T-helper 2 cell treated with Interferon-gamma antibody and Interleukin-4, amounts not matched to agents 5 μg/mL and 100 μg/mL, for 36 hours (primary cell): ENCODE measurements around the gene PYGM.

Source experiments
- DNase-seq: peaks from one replicate; pipeline ENCODE4 v3.0.0; 2021; ENCODE audit warnings: low spot score
- H3K27ac Mint-ChIP-seq: one replicate; pipeline ENCODE4 v1.8.0; 2021; ENCODE audit warnings: mild to moderate bottlenecking, mixed read lengths
- H3K27me3 Mint-ChIP-seq: one replicate; pipeline ENCODE4 v1.8.0; 2021; ENCODE audit warnings: low read depth, mixed read lengths
- H3K36me3 Mint-ChIP-seq: one replicate; pipeline ENCODE4 v1.8.0; 2021; ENCODE audit warnings: low read depth, mixed read lengths
- H3K4me1 Mint-ChIP-seq: one replicate; pipeline ENCODE4 v1.8.0; 2021; ENCODE audit warnings: low read depth, mixed read lengths
- H3K4me3 Mint-ChIP-seq: one replicate; pipeline ENCODE4 v1.8.0; 2022; ENCODE audit warnings: mild to moderate bottlenecking, moderate library complexity, mixed read lengths
- H3K9me3 Mint-ChIP-seq: one replicate; pipeline ENCODE4 v1.8.0; 2021; ENCODE audit warnings: mixed read lengths

The PYGM gene

DNA sequence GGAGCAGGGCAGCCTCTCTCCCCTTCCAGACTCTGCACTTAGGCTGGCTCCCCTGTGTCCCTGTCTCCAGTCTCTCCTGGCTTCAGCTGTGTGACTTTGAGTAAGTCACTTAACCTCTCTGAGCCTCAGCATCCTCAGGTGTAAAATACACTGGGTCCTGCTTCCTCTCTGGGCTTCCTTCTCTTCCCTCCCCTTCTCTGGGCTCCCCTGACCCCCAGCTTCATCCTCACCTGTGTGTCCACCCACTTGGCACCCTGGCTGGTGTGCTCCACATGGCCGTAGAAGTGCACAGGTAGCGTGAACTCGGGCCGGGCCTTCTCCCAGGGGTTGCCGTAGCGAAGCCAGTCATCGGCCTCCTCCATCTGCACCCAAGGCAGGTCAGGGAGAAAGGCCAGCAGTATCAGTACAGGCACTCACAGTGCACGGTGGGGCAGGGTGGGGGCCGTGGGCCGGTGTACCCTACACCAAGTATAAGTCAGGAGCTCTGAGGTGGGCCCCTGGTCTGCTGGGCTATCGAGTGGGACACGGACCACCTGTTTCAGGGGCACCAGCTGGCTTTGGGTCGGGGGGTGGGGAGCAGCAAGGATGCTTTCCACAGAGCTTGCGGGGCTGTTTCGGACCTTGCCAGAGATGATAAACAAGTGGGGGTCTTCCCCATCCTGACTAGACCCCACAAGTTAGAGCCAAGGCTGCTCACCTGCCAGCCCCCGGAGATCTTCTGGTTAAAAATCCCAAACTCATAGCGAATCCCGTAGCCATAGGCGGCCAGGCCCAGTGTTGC lies 2.0 kb downstream of the PYGM start:
- Mint-ChIP-seq H3K4me3 (no peak overlapping the region), H3K36me3 (peaks cover 18% of the 10 kb centered on the region), H3K9me3 (no peaks in the 10 kb centered on the region), H3K27ac (peak overlapping the region; percentile 20), H3K4me1 (peaks cover 23% of the 10 kb centered on the region), H3K27me3 (no peaks in the 10 kb centered on the region)
- no peak for DNase-seq

DNA sequence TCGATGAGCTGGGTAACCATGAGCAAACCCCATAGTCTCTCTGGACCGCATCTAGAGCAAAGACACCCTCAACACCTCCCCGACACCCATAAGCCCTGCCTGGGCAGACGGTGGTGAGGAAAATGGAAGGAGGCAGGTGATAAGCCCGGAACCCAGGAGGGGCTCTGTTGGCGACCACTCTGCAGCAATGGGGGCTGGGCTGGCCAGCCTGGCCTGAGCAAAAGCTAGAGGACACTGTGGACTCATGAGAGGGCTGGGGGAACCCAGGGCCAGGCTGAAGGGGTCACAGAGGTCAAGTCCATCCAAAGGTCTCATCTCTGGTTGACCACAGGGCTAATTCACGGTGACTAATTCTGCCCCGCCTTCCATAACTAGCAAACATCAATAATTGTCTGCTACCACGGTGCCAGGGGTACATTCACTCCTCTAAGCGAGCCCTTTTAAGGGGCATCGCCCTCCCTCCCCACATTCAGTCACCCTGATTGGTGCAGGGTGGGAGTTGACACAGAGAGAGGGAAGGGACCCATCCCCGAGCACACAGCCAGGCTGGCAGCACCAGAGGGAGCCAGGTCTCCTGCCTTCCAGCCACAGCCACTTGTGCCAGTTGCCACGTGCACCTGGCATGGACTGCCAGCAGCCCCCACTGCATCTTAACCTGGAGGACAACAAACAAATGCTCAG lies 4.0 kb downstream of the PYGM start:
- H3K4me1 Mint-ChIP-seq: peaks cover 7% of the 10 kb centered on the region
- H3K9me3 Mint-ChIP-seq: no peaks in the 10 kb centered on the region
- DNase-seq: no peak
- no peaks in the 10 kb centered on the region for H3K27me3 Mint-ChIP-seq
- H3K4me3 Mint-ChIP-seq: no peak overlapping the region
- peaks cover 19% of the 10 kb centered on the region for H3K36me3 Mint-ChIP-seq
- no peak overlapping the region for H3K27ac Mint-ChIP-seq

DNA sequence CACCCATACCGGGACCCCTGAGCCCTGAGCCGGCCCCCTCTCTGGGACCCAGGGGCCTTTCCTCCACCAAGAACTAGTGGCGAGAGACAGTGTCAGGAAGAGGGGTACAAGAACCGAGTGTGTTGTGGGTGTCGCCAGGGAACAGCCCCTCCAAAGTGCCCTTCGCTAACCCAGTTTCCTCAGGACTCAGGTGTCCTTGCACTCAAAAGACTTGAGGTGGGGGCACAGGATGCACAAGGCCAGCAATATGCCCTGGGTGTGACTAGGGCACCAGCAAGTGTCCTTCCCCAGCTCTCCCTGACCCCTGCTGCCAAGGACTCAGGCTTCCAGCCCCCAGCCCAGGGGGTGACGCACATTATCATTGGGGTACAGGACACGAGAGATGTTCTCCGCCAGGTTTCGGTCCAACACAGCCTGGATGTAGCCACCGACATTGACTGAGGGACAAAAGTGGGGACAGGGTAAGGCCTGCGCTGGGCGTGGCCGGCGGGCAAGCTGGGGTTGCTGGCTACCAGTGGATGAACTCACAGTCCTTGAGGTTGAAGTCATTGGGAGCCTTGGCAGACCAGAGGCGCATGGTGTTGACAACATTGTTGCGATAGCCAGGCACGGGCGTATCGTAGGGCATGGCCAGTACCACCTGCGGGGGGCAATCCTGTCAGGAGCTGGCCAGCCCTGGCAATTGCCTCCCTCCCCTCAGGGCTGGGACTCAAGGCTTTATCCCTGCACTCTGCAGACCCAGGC lies 4.7 kb downstream of the PYGM start:
- DNase-seq: no peak
- no peaks in the 10 kb centered on the region for H3K27me3 Mint-ChIP-seq
- H3K36me3 Mint-ChIP-seq: peaks cover 23% of the 10 kb centered on the region

DNA sequence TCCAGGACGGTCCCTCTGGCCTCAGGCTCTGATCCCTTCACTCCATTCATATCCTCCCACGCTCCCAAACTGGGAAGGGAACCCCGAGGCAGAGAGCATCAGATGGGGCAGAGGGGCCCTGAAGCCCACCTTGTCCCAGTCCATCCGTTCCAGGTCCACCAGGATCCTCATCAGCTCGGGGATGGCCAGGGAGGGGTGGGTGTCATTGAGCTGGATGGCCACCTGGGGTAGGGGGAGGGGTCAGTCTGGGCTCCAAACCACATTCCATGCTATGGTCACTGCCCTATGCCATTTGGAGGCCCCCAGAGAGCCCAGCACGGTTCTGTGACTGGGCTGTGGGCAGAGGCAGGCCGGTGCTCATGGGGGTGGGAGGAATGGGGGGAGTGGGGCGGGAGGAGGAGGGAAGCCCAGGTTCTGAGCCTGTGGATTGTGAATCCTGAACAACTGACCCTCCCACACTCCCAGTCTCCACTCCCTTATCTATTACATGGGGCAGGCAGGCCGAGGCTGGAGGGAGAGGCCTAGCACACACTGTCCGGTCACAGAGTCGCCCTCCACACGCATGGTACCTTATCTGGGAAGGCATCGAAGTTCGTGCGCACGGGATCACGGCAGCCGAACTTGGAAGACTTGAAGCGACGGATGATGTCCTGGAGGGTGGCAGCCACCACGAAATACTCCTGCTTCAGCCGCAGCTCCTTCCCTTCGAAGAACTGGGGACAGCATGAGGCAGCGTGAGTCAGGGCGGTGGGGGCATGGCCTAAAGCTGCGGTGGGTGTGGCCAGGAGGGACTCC lies 5.5 kb downstream of the PYGM start:
- no peaks in the 10 kb centered on the region for H3K9me3 Mint-ChIP-seq
- peaks cover 25% of the 10 kb centered on the region for H3K36me3 Mint-ChIP-seq
- no peaks in the 10 kb centered on the region for H3K27me3 Mint-ChIP-seq
- DNase-seq: no peak
- H3K4me3 Mint-ChIP-seq: no peak overlapping the region
- H3K27ac Mint-ChIP-seq: no peak overlapping the region
- peaks cover 6% of the 10 kb centered on the region for H3K4me1 Mint-ChIP-seq

More for the DNA sequence above, 4.7 kb downstream of the PYGM start:
- Mint-ChIP-seq H3K9me3 (no peaks in the 10 kb centered on the region), H3K27ac (no peak overlapping the region), H3K4me1 (peaks cover 7% of the 10 kb centered on the region), H3K4me3 (no peak overlapping the region)

DNA sequence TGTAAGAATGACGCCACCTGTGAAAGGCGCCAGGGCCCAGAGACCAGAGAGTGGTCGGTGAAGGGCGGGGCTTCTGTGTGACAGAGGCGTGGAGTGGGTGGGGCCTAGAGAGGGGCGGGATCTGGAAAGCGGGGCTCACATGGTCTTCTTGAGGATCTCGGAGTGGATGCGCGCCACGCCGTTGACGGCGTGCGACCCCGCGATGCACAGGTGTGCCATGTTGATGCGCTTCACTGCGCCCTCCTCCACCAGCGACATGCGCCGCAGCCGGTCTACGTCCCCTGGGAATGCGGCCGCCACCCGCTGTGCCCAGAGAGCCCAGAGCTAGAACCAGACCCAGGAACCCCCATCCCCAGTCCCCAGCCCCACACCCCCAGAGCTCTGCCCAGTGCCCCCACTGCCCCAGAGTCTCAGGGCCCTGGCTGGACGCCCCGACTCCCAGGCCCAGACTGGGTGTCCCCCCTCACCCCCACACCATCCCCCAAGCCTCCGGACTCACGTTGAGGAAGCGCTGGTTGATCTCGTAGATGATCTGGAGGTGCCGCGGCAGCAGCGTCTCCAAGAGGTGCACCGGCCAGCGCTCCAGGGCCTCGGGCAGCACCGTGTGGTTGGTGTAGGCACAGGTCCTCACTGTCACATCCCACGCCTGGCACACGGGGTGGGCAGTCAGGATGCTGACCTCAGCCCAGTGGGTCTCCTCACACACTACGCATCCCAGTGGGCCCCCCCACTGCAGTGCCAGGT lies 6.2 kb downstream of the PYGM start:
- no peak for DNase-seq
- peaks cover 6% of the 10 kb centered on the region for H3K4me1 Mint-ChIP-seq
- no peak overlapping the region for H3K27ac Mint-ChIP-seq
- no peaks in the 10 kb centered on the region for H3K27me3 Mint-ChIP-seq
- no peak overlapping the region for H3K4me3 Mint-ChIP-seq
- peaks cover 25% of the 10 kb centered on the region for H3K36me3 Mint-ChIP-seq
- H3K9me3 Mint-ChIP-seq: no peaks in the 10 kb centered on the region

DNA sequence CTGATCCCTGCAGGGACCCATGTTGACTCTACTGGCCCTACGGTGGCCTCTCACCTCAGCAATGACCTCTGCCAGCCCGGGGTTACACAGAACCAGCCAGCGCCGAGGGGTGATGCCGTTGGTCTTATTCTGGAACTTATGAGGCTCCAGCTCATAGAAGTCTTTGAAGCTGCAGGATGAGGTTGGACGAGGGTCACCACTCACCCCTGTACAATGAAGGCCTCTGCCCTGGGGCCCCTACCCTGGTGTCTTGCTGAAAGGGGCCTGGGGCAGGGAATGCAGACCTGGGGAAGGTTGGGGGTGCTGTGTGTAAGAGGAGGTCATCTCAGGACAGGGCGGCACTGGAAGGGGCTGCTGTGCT lies 6.8 kb downstream of the PYGM start:
- H3K27ac Mint-ChIP-seq: no peak overlapping the region

DNA sequence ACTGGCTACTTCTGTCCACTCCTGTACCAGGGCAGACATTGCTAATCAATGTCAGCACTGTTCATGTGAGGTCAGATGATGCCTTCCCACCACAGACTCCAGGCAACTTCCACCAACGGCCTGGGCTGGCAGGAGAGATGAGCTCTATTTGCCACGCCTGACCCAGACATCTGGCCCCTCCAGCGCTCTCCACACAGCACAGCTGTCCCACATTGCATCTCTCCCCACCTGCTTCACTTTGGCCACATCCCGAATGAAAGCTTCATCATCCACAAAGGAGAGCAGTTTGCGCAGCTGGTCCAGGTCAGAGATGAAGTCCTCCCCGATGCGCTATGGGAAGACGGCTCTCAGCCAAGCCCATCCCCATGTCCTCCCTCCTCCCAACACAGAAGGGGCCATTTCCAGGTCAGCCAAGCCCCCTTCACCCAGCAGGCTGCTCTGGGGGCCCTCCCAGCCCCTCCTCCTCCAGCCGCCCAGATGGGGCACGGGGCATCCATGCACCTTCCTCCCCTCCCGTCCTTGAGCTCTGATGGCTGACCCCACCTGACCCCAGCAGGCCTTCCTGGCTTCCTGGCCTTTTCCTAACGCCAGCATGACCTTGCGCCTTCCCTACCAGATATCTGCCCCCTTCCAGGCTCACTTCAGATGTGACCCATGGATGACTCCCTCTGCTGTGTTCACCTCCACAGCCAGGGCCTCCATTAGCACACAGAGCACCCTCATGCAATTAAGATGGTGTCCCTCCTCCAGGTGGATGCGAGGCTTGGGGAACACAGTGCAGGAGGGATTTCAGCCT lies 7.4 kb downstream of the PYGM start:
- Mint-ChIP-seq H3K9me3 (no peaks in the 10 kb centered on the region), H3K27ac (peak overlapping the region; percentile 13), H3K4me3 (no peak overlapping the region), H3K36me3 (peaks cover 30% of the 10 kb centered on the region), H3K27me3 (no peaks in the 10 kb centered on the region), H3K4me1 (peaks cover 10% of the 10 kb centered on the region)
- DNase-seq: no peak

More for the DNA sequence above, 6.8 kb downstream of the PYGM start:
- Mint-ChIP-seq H3K4me1 (peaks cover 9% of the 10 kb centered on the region), H3K9me3 (no peaks in the 10 kb centered on the region), H3K4me3 (no peak overlapping the region), H3K27me3 (no peaks in the 10 kb centered on the region), H3K36me3 (peaks cover 30% of the 10 kb centered on the region)
- DNase-seq: no peak

DNA sequence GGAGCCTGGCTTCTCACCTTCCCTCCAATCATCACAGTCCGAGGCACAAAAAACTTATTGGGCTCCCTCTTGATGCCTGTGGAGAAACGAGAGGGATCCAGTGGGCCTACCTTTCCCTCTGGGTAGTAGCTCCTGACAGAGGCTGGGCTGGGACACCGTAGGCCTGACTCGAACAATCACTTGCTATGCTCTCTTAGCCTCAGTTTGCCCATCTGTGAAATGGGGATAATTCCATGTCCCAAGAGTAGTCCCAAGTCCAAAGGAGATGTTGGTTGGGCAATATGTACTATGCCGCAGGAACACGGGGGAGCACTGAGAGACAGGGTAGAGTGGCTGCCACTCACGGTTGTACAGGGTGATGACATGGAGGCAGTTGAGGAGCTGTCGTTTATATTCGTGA lies 8.2 kb downstream of the PYGM start:
- Mint-ChIP-seq H3K9me3 (no peaks in the 10 kb centered on the region), H3K4me1 (peaks cover 10% of the 10 kb centered on the region), H3K36me3 (peaks cover 29% of the 10 kb centered on the region), H3K4me3 (no peak overlapping the region), H3K27me3 (no peaks in the 10 kb centered on the region), H3K27ac (peak overlapping the region; percentile 23)
- no peak for DNase-seq

DNA sequence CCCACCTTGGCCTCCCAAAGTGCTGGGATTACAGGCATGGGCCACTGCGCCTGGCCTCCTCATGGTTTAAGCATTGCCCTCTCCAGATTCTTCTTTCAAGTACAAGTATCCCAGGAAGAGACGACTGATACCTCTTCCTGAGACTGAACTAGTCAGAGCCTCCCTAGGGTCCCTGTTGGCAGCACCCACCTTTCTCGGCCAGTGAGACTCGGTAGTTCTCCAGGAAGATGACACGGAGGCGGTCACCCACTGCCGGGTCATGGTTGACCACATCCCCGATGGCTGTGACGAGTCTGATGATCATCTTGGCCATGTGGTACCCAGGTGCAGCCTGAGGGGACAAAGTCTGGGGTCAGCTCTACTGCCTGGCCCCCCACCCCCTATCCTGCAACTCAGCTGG lies 8.6 kb downstream of the PYGM start:
- H3K27me3 Mint-ChIP-seq: no peaks in the 10 kb centered on the region
- H3K27ac Mint-ChIP-seq: peak overlapping the region; percentile 23
- no peak overlapping the region for H3K4me3 Mint-ChIP-seq
- no peak for DNase-seq
- peaks cover 12% of the 10 kb centered on the region for H3K4me1 Mint-ChIP-seq
- H3K36me3 Mint-ChIP-seq: peaks cover 29% of the 10 kb centered on the region
- no peaks in the 10 kb centered on the region for H3K9me3 Mint-ChIP-seq

DNA sequence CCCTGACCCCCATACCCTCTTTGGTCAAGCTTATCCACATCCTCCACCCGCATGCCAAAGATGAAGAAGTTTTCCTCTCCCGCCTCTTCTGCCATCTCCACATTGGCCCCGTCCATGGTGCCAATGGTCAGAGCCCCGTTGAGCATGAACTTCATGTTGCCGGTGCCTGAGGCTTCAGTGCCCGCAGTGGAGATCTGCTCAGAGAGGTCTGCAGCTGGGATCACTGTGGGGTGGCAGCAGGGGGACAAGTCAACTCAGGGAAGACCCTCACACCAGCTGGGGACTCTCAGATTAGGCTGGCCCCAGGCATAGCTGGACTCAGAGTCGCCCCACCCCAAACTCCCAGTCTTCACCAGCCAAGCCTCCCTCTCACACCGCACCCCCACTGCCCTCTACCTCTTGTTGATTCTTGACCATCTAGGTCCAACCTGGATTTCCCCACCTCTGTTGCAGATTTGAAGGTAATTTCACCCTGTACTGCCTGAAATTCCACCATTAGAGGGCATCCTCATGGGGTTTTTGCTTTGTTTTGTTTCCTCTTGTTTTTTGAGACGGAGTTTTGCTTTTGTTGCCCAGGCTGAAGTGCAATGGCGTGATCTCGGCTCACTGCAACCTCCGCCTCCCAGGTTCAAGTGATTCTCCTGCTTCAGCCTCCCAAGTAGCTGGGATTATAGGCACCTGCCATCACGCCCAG lies 9.3 kb downstream of the PYGM start:
- no peak for DNase-seq
- no peaks in the 10 kb centered on the region for H3K9me3 Mint-ChIP-seq
- H3K4me3 Mint-ChIP-seq: no peak overlapping the region
- no peaks in the 10 kb centered on the region for H3K27me3 Mint-ChIP-seq
- H3K4me1 Mint-ChIP-seq: peaks cover 14% of the 10 kb centered on the region
- peak overlapping the region; percentile 67 for H3K27ac Mint-ChIP-seq
- peaks cover 29% of the 10 kb centered on the region for H3K36me3 Mint-ChIP-seq

DNA sequence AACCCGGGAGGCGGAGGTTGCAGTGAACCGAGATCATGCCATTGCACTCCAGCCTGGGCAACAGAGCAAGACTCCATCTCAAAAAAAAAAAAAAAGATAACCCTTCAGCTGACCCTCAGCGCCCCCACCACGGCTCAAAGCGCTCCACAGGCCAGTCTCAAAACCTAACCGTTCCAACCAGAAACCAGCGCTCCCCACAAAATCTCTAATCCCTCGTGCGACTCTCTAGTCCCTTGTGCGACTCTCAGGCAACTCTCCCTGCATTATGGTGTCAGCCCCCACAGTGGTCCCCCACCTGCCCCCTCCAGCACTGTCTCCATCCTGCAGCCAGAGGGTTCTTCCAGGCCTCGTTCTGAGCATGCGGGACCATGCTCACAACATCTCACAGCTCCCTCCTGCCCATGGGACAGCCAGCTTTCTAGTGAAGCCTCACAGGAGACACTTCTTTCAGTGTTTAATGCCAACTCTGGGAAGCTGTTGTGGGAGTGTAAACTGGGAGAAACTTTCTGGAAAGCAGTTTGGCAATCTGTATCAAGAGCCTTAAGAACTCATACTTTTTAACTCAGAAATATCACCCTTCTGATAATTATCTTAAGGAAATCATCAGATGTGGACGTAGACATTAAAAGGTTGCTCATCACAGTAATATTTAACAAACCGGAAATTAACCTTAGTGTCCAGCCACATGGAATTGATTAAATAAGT lies 11.7 kb downstream of the PYGM start:
- Mint-ChIP-seq H3K4me3 (peak overlapping the region; percentile 8), H3K36me3 (peaks cover 36% of the 10 kb centered on the region), H3K9me3 (no peaks in the 10 kb centered on the region), H3K27me3 (no peaks in the 10 kb centered on the region), H3K27ac (peak overlapping the region; percentile 50), H3K4me1 (peaks cover 25% of the 10 kb centered on the region)
- no peak for DNase-seq

DNA sequence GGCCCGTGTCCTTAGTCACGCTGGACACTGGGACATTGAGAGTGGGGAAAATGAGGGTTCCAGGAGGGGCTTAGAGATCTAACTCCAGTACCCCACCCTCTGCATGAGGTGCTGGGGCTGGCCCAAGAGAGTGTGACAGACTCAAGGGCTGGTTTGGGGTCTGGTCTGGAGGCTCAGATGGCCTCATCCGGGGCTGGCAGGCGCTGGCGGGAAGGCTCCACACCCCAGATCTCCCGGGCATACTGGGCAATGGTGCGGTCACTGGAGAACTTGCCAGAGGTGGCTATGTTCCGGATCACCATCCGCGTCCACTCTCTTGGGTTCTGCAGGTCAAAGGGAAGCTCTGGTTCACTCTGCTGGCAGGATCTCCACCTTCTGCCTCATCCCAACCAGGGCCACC lies 13.3 kb downstream of the PYGM start:
- no peaks in the 10 kb centered on the region for H3K9me3 Mint-ChIP-seq
- peak overlapping the region; percentile 99 for H3K27ac Mint-ChIP-seq
- no peak for DNase-seq
- peaks cover 32% of the 10 kb centered on the region for H3K36me3 Mint-ChIP-seq
- H3K4me1 Mint-ChIP-seq: peaks cover 29% of the 10 kb centered on the region
- H3K4me3 Mint-ChIP-seq: peak overlapping the region; percentile 40
- H3K27me3 Mint-ChIP-seq: no peaks in the 10 kb centered on the region
